Erythroblast (primary cell): ENCODE measurements around the gene ARID4B.

Source experiments
- GATA1 ChIP-seq: IDR thresholded peaks from 2 replicates; pipeline ENCODE4 v1.6.1; 2011; ENCODE audit warnings: low read depth, mild to moderate bottlenecking, control low read depth, low read length, moderate library complexity
- POLR2A ChIP-seq: IDR thresholded peaks from 2 replicates; pipeline ENCODE4 v1.6.1; 2011; ENCODE audit warnings: mild to moderate bottlenecking, low read length

- no peak for TF ChIP-seq POLR2A
- no peak for TF ChIP-seq GATA1
These were observed 158.0 kb downstream of the ARID4B start for GRCh38 chr1:235169986-235170385.
